HepG2 (cell line): Measurements from ENCODE around the gene MAP3K19. TPM values are rescaled to one million over a fixed set of nuclear protein-coding genes. Genes with fewer than 3 reads are reported as not detected.

Source experiments
- ARID2 ChIP-seq: sonication (generic); formaldehyde crosslinking; IDR thresholded peaks from 2 replicates; pipeline ENCODE4 v1.8.1; 2022; ENCODE audit warnings: mild to moderate bottlenecking, missing genetic modification reagents, borderline replicate concordance
- CCAR2 ChIP-seq: fragments of 200-400 bp; formaldehyde crosslinking; optimal IDR thresholded peaks from 2 replicates; pipeline ENCODE3; 2018; ENCODE audit warnings: low read depth, mild to moderate bottlenecking, low read length, moderate library complexity
- IRF2 ChIP-seq: IDR thresholded peaks from 2 replicates; pipeline ENCODE4 v1.6.1; 2018; ENCODE audit warnings: missing genetic modification reagents, missing compliant biosample characterization
- KDM2A ChIP-seq: sonication (generic); formaldehyde crosslinking; IDR thresholded peaks from 2 replicates; pipeline ENCODE4 v1.4.0; 2020; ENCODE audit warnings: low read depth, missing genetic modification reagents, borderline replicate concordance
- KDM4B ChIP-seq: sonication (generic); formaldehyde crosslinking; IDR thresholded peaks from 2 replicates; pipeline ENCODE4 v1.4.0; 2020; ENCODE audit warnings: missing genetic modification reagents
- MED13 ChIP-seq: sonication (generic); formaldehyde crosslinking; IDR thresholded peaks from 2 replicates; pipeline ENCODE4 v1.5.0; 2020; ENCODE audit warnings: missing genetic modification reagents
- MIER2 ChIP-seq: IDR thresholded peaks from 2 replicates; pipeline ENCODE4 v1.6.1; 2016; ENCODE audit warnings: missing biosample characterization, missing genetic modification reagents
- MLLT10 ChIP-seq: sonication (generic); formaldehyde crosslinking; IDR thresholded peaks from 2 replicates; pipeline ENCODE4 v1.4.0; 2020; ENCODE audit warnings: missing genetic modification reagents
- NAIF1 ChIP-seq: sonication (generic); formaldehyde crosslinking; IDR thresholded peaks from 2 replicates; pipeline ENCODE4 v1.5.0; 2020; ENCODE audit warnings: mild to moderate bottlenecking, missing genetic modification reagents, borderline replicate concordance
- NFKBIZ ChIP-seq: IDR thresholded peaks from 2 replicates; pipeline ENCODE4 v1.6.1; 2018; ENCODE audit warnings: missing genetic modification reagents, missing compliant biosample characterization
- NFYB ChIP-seq: sonication (generic); formaldehyde crosslinking; IDR thresholded peaks from 2 replicates; pipeline ENCODE4 v1.4.0; 2020; ENCODE audit warnings: missing genetic modification reagents
- ONECUT2 ChIP-seq: sonication (generic); formaldehyde crosslinking; IDR thresholded peaks from 2 replicates; pipeline ENCODE4 v1.4.0; 2020; ENCODE audit warnings: missing genetic modification reagents
- PCBP2 ChIP-seq: fragments of 200-400 bp; formaldehyde crosslinking; optimal IDR thresholded peaks from 2 replicates; pipeline ENCODE3; 2018; ENCODE audit warnings: low read length, low read depth; ENCODE audit not compliant: poor library complexity, severe bottlenecking
- SYNCRIP ChIP-seq: fragments of 200-400 bp; formaldehyde crosslinking; IDR thresholded peaks from 2 replicates; pipeline ENCODE4 v1.6.1; 2018; ENCODE audit warnings: mild to moderate bottlenecking, low read depth, low read length; ENCODE audit not compliant: insufficient read depth
- TCF12 ChIP-seq, 2 experiments: fragments of 450-650 bp in 1 of 2; sonication (generic) in 1 of 2; formaldehyde crosslinking in 1 of 2; IDR thresholded peaks; 2 replicates each; pipeline versions ENCODE4 v1.6.1 to v1.8.0; 2017 to 2022; ENCODE audit warnings: antibody characterized with exemption in 1 of 2, mild to moderate bottlenecking in 1 of 2, missing genetic modification reagents in 1 of 2, moderate library complexity in 1 of 2
- U2AF2 ChIP-seq: fragments of 200-400 bp; formaldehyde crosslinking; IDR thresholded peaks from 2 replicates; pipeline ENCODE4 v1.6.1; 2017; ENCODE audit warnings: low read depth, mild to moderate bottlenecking, low read length
- XBP1 ChIP-seq: sonication (generic); formaldehyde crosslinking; IDR thresholded peaks from 2 replicates; pipeline ENCODE4 v1.5.0; 2020; ENCODE audit warnings: missing genetic modification reagents
- ZBTB1 ChIP-seq: sonication (generic); formaldehyde crosslinking; IDR thresholded peaks from 2 replicates; pipeline ENCODE4 v1.4.0; 2020; ENCODE audit warnings: missing genetic modification reagents, borderline replicate concordance
- ZBTB25 ChIP-seq: IDR thresholded peaks from 2 replicates; pipeline ENCODE4 v1.6.1; 2018; ENCODE audit warnings: missing genetic modification reagents
- ZC3H4 ChIP-seq: sonication (generic); formaldehyde crosslinking; IDR thresholded peaks from 2 replicates; pipeline ENCODE4 v1.4.0; 2020; ENCODE audit warnings: missing genetic modification reagents, borderline replicate concordance
- ZMYM3 ChIP-seq: sonication (generic); formaldehyde crosslinking; IDR thresholded peaks from 2 replicates; pipeline ENCODE4 v1.5.1; 2020; ENCODE audit warnings: mild to moderate bottlenecking, missing genetic modification reagents
- ZNF136 ChIP-seq: sonication (generic); formaldehyde crosslinking; IDR thresholded peaks from 2 replicates; pipeline ENCODE4 v1.8.1; 2022; ENCODE audit warnings: low read depth, mild to moderate bottlenecking, moderate library complexity, missing genetic modification reagents
- ZSCAN25 ChIP-seq: sonication (generic); formaldehyde crosslinking; IDR thresholded peaks from 2 replicates; pipeline ENCODE4 v1.8.0; 2022; ENCODE audit warnings: mild to moderate bottlenecking, missing genetic modification reagents
- ZSCAN30 ChIP-seq: sonication (generic); formaldehyde crosslinking; IDR thresholded peaks from 2 replicates; pipeline ENCODE4 v1.5.0; 2020; ENCODE audit warnings: mild to moderate bottlenecking, missing genetic modification reagents
- polyA plus RNA-seq, 8 experiments: library from polyadenylated mRNA; depleted of rRNA in 3 of 8; stranded (reverse) in 7 of 8; unstranded in 1 of 8; fragments of >200 nt; fragmentation: Illumina TruSeq in 4 of 8; extraction: Trizol in 4 of 8; gene quantifications; 2 replicates each; pipeline versions ENCODE4 v1.2.1 to v1.2.3, GENCODE V29; 2011 to 2016; ENCODE audit warnings: low read depth in 4 of 8, missing spikeins in 1 of 8, mixed read lengths in 1 of 8; ENCODE audit not compliant: insufficient read depth in 1 of 8
- total RNA-seq, 5 experiments: library from RNA; depleted of rRNA; stranded (reverse); fragments of >200 nt; fragmentation: Illumina TruSeq; extraction: Trizol; gene quantifications; 2 replicates each; pipeline ENCODE4 v1.2.3, GENCODE V29; 2016; ENCODE audit warnings: low read depth in 1 of 5
- TF ChIP-seq, protein P1 (sequence below): IDR thresholded peaks from 2 replicates; pipeline ENCODE4 v1.4.0; 2020; ENCODE audit warnings: mild to moderate bottlenecking, missing genetic modification reagents
- TF ChIP-seq, protein P2 (sequence below): IDR thresholded peaks from 2 replicates; pipeline ENCODE4 v1.6.1; 2016

The MAP3K19 gene
- total and polyA plus RNA-seq, 2 of the 13 experiments (the other 11 are each of a cell fraction or from before 2014, with no cell fraction given): not detected

GRCh38 chr2:134917360-134917865, 129.8 kb downstream of the MAP3K19 start (continued):
- TF ChIP-seq, protein P1, sequence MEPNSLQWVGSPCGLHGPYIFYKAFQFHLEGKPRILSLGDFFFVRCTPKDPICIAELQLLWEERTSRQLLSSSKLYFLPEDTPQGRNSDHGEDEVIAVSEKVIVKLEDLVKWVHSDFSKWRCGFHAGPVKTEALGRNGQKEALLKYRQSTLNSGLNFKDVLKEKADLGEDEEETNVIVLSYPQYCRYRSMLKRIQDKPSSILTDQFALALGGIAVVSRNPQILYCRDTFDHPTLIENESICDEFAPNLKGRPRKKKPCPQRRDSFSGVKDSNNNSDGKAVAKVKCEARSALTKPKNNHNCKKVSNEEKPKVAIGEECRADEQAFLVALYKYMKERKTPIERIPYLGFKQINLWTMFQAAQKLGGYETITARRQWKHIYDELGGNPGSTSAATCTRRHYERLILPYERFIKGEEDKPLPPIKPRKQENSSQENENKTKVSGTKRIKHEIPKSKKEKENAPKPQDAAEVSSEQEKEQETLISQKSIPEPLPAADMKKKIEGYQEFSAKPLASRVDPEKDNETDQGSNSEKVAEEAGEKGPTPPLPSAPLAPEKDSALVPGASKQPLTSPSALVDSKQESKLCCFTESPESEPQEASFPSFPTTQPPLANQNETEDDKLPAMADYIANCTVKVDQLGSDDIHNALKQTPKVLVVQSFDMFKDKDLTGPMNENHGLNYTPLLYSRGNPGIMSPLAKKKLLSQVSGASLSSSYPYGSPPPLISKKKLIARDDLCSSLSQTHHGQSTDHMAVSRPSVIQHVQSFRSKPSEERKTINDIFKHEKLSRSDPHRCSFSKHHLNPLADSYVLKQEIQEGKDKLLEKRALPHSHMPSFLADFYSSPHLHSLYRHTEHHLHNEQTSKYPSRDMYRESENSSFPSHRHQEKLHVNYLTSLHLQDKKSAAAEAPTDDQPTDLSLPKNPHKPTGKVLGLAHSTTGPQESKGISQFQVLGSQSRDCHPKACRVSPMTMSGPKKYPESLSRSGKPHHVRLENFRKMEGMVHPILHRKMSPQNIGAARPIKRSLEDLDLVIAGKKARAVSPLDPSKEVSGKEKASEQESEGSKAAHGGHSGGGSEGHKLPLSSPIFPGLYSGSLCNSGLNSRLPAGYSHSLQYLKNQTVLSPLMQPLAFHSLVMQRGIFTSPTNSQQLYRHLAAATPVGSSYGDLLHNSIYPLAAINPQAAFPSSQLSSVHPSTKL (CRISPR knock-in tag): peak; percentile 30; the same call in 1 of the 2 replicates
- TF ChIP-seq SYNCRIP: no peak
- TF ChIP-seq ZMYM3 (CRISPR knock-in tag): peak; percentile 71
- TF ChIP-seq IRF2 (CRISPR knock-in tag): no peak; the same call in 1 of the 2 replicates
- no peak for TF ChIP-seq NFYB
- TF ChIP-seq ZSCAN30 (CRISPR knock-in tag): no peak
- TF ChIP-seq CCAR2: no peak
- no peak for TF ChIP-seq KDM4B
- TF ChIP-seq NFKBIZ (CRISPR knock-in tag): no peak
- TF ChIP-seq ZSCAN25 (CRISPR knock-in tag): no peak
- no peak for TF ChIP-seq ZBTB1 (CRISPR knock-in tag)
- no peak for TF ChIP-seq ZBTB25 (CRISPR knock-in tag)
- TF ChIP-seq MIER2 (CRISPR knock-in tag): no peak
- no peak for TF ChIP-seq ZNF136 (CRISPR knock-in tag)
- TF ChIP-seq MLLT10 (CRISPR knock-in tag): no peak
- peak; percentile 71; the same call in 1 of the 2 replicates for TF ChIP-seq ARID2
- TF ChIP-seq NAIF1 (CRISPR knock-in tag): peak; percentile 28; the same call in 1 of the 2 replicates
- no peak for TF ChIP-seq XBP1 (CRISPR knock-in tag)
- TF ChIP-seq, protein P2, sequence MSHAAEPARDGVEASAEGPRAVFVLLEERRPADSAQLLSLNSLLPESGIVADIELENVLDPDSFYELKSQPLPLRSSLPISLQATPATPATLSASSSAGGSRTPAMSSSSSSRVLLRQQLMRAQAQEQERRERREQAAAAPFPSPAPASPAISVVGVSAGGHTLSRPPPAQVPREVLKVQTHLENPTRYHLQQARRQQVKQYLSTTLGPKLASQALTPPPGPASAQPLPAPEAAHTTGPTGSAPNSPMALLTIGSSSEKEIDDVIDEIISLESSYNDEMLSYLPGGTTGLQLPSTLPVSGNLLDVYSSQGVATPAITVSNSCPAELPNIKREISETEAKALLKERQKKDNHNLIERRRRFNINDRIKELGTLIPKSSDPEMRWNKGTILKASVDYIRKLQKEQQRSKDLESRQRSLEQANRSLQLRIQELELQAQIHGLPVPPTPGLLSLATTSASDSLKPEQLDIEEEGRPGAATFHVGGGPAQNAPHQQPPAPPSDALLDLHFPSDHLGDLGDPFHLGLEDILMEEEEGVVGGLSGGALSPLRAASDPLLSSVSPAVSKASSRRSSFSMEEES (CRISPR knock-in tag): peak; percentile 16; the same call in 1 of the 2 replicates
- peak; percentile 34; the same call in 1 of the 2 replicates for TF ChIP-seq KDM2A
- no peak for TF ChIP-seq MED13 (CRISPR knock-in tag)
- no peak for TF ChIP-seq TCF12 (IDR thresholded peaks at IDR 0.05)
- TF ChIP-seq TCF12 (CRISPR knock-in tag; IDR thresholded peaks at IDR 0.05): 0 out of 2 replicates have a peak, but pooled peaks have one; percentile 1
- TF ChIP-seq PCBP2: no peak
- no peak for TF ChIP-seq ZC3H4 (CRISPR knock-in tag)
- no peak for TF ChIP-seq U2AF2
- peak; percentile 62; the same call in 1 of the 2 replicates for TF ChIP-seq ONECUT2 (CRISPR knock-in tag)
